ENCODE results near the gene DDR1.
A peak's percentile ranks its signal among the peaks of the same experiment; 100 is the strongest.

The DDR1 gene

DNA sequence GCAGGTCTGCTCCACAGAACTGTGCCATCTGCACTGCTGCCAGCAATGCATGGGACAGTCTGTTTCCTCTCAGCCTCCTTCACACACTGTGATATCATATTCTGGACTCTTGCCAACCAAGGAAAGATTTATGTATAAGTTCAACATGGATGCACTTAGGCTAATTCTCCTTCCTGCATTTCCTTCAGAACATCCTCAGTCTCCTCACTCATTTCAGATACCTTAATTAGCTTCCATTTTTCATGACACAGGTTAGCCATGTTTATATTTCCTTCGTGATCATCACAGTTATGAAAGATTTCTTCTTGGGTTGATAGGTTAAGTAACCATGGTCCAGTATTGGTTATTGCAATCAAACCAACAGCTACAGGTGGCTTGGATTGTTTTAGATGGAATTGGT is 46.4 kb upstream of the DDR1 start:
- POLR2A ChIA-PET (ENCODE audit: low non-redundant PET), result no interaction called here
- CTCF ChIA-PET, result interaction anchor here (0.6 to 1.5 kb wide), 2 partner anchors 43 to 760 kb away, joined by 3 to 5 read pairs; no protein-coding TSS in a partner anchor
- TF ChIP-seq, protein P1, sequence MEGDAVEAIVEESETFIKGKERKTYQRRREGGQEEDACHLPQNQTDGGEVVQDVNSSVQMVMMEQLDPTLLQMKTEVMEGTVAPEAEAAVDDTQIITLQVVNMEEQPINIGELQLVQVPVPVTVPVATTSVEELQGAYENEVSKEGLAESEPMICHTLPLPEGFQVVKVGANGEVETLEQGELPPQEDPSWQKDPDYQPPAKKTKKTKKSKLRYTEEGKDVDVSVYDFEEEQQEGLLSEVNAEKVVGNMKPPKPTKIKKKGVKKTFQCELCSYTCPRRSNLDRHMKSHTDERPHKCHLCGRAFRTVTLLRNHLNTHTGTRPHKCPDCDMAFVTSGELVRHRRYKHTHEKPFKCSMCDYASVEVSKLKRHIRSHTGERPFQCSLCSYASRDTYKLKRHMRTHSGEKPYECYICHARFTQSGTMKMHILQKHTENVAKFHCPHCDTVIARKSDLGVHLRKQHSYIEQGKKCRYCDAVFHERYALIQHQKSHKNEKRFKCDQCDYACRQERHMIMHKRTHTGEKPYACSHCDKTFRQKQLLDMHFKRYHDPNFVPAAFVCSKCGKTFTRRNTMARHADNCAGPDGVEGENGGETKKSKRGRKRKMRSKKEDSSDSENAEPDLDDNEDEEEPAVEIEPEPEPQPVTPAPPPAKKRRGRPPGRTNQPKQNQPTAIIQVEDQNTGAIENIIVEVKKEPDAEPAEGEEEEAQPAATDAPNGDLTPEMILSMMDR (conservative IDR thresholded peaks at IDR 0.05; ENCODE audit: low read depth), result no peak
- H3K27ac ChIP-seq, result no peak overlapping the region
- no peak for DNase-seq (ENCODE audit: low spot score)

DNA sequence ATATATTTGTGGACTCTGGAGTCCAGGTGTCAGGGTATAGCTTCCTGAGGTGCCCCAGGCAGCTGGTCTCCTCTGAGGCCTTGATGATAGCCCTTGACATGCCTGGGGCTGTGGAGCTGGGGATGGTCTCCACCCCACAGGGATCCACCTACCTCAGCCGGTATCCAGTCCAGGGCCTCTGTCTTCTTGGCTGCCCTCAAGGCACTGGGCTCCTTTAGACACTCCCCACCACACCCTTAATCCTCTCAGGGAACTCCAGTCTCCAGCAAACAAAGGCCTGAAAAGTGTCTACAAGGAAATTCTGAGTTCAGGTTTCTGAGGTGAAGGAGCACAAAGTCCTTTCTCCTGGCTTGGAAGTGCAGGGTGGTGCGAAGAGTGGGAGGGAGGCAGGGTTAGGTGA is 44.6 kb upstream of the DDR1 start:
- TF ChIP-seq, protein P1 (conservative IDR thresholded peaks at IDR 0.05; ENCODE audit: low read depth), result no peak
- peak overlapping the region; percentile 67 for H3K27ac ChIP-seq
- POLR2A ChIA-PET (ENCODE audit: low non-redundant PET), result interaction anchor here (0.5 kb wide), 1 partner anchor 115 kb away, joined by 3 read pairs; no protein-coding TSS in a partner anchor
- no peak for DNase-seq (ENCODE audit: low spot score)
- CTCF ChIA-PET, result no interaction called here

DNA sequence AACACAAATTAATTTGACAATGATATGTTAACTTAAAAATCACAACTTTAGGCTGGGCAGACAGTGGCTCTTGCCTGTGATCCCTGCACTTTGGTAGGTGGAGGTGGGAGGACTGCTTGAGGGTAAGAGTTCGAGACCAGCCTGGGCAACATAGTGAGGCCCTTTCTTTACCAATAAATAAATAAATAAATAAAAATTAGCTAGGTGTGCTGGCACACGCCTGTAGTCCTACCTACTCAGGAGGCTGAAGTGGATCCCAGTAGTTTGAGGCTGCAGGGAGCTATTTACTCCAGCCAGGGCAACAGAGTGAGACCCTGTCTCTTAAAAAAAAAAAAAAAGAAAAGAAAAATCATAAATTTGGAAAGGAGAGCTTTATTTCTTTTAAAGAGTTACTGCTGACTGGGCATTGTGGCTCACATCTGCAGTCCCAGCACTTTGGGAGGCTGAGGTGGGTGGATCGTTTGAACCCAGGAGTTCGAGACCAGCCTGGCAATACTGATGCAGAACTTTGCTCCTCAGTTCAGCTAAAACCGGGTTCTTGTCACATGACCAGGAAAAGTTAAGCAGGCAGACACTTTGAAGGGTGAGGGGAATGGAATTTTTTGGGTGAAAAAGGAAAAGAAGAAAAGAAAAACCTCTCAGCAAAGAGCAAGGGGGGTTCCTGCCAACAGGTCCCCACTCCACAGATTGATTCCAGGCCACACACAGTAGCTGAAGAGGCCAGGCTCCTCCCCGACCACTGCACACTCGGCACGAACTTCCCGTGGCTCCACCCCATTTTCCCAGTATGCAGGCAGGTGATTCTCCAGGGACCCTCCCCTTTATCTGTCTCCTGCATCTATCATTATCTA is 44.0 kb upstream of the DDR1 start:
- ChIA-PET CTCF (interaction anchor here (0.6 kb wide), 1 partner anchor 223 kb away, joined by 4 read pairs; no protein-coding TSS in a partner anchor), POLR2A (ENCODE audit: low non-redundant PET) (no interaction called here)
- TF ChIP-seq, protein P1 (conservative IDR thresholded peaks at IDR 0.05; ENCODE audit: low read depth), result no peak
- DNase-seq (ENCODE audit: low spot score), result no peak
- peak overlapping the region; percentile 67 for H3K27ac ChIP-seq

DNA sequence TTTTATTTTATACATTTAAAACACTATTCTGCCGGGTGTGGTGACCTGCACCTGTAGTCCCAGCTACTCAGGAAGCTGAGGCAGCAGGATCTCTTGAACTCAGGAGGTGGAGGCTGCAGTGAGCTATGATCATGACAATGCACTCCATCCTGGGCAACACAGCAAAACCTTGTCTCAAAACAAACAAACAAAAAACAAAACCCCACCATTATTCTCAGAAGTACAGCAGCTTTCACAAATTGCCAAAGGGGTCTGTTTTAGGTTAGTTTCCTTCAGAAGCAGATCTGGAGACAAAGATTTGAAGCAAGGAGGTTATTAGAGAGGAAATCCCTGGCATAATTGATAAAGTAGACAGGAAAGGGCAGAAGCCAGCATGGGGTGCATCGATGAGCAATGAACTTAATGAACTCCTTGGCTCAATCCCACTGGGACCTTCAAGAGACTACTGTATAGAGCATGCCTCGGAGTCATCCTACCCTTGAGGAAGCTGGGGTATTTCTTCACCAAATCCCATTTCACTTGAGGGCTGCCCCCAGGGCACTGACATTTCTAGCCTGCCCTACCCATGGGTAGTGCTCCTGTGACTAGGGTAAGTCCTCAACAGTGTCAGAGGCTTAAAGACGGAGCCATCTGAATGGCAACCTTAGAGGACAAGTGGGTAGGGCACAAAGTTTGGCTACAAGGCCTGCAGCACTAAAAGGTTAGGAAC is 43.2 kb upstream of the DDR1 start:
- TF ChIP-seq, protein P1 (conservative IDR thresholded peaks at IDR 0.05; ENCODE audit: low read depth), result no peak
- POLR2A ChIA-PET (ENCODE audit: low non-redundant PET), result no interaction called here
- no peak overlapping the region for H3K27ac ChIP-seq
- no peak for DNase-seq (ENCODE audit: low spot score)
- CTCF ChIA-PET, result interaction anchor here (0.6 kb wide), 1 partner anchor 222 kb away, joined by 4 read pairs; no protein-coding TSS in a partner anchor

DNA sequence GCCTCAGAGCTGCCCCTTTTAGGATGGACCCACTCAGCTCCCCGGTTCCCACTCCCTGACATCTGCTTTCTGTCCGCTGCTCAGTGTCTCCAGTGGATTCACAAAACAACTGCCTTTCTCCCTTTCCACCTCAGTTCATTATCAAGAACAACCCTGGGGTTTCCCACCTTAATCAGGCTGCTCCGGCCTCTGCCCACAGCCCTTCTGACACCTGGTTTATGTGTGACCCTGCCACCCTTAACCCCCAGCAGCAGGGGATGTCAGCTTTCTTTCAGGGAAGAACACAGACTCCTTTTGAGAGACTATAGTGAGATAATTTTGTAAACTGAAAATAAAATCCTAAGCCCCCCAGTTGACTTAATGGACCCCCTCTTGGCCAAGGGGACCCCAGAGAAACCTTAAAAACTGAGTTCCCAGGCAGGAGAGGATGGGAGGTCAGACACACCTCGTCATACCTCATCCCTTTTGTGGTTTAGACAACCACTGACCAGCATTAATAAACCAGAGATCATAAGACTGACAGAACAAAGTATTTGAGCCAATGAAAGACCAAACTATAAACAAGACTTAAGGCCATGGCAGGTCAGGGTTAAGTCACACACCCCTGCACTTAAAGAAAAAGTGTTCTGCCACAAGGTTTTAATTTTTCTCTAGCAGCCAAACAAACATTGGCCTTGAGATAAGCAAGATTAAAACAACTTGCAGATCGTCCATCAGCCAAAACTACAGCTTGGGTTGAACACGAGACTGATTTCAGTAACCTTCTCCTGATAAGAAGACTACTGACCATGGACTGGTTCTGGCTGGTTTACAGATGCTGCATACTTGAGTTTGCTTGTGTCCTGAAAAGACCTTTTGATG is 42.4 kb upstream of the DDR1 start:
- POLR2A ChIA-PET (ENCODE audit: low non-redundant PET), result no interaction called here
- no peak for DNase-seq (ENCODE audit: low spot score)
- H3K27ac ChIP-seq, result no peak overlapping the region
- TF ChIP-seq, protein P1 (conservative IDR thresholded peaks at IDR 0.05; ENCODE audit: low read depth), result no peak
- CTCF ChIA-PET, result no interaction called here
